Ecto neural progenitor cell (in vitro differentiated cells): ENCODE data around the gene TMEM86B.

Experiments used
- DNase-seq: peaks from one replicate; pipeline ENCODE4 v3.0.0-alpha.2; 2018; ENCODE audit warnings: low spot score

The TMEM86B gene

DNA sequence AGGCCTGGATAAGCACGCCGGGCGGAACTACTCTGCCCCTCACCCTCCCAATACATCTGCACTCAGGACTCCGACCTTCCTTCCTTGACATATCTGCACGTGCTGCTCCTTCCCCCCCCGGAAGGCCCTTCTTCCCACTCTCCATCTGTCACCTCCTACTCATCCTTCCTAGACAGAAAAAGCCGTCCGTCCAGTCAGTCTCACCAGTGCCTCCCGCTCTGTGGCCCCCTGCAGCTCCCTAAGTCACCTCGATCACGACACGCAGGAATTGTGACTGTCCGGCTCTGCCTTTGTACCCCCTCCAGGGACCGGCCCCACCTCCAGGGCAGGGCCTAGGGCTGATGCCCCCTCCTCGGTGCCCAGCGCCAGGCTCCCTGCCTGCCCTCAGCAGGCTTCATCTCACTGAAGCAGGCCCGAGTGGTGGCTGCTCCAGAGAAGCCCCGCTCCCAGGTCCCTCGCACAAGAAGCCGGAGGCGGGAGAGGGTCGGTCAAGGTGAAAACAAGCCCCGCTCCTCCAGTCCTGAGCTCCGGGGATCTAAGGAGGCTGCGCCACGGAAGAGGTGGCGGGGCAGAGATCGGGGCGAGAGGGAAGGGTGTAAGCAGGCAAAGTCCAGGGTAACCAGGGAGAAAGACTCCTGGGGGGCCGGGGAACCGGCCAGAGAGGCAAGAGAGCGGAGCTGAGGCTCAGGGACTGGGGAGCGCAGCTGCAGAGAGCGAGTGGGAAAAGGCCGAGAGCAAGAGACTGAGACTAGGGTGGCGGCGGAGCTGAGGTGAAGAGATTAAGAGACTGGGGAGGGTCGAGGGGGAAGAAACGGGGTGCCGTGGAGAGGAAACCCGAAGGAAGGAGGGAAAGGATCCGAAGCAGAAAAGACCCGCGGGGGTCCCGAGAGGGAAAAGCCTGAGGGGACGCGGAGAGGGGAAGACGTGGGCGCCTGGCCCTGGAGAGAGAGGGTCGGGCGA is 29.2 kb upstream of the TMEM86B start:
- peak; percentile 59 for DNase-seq

DNA sequence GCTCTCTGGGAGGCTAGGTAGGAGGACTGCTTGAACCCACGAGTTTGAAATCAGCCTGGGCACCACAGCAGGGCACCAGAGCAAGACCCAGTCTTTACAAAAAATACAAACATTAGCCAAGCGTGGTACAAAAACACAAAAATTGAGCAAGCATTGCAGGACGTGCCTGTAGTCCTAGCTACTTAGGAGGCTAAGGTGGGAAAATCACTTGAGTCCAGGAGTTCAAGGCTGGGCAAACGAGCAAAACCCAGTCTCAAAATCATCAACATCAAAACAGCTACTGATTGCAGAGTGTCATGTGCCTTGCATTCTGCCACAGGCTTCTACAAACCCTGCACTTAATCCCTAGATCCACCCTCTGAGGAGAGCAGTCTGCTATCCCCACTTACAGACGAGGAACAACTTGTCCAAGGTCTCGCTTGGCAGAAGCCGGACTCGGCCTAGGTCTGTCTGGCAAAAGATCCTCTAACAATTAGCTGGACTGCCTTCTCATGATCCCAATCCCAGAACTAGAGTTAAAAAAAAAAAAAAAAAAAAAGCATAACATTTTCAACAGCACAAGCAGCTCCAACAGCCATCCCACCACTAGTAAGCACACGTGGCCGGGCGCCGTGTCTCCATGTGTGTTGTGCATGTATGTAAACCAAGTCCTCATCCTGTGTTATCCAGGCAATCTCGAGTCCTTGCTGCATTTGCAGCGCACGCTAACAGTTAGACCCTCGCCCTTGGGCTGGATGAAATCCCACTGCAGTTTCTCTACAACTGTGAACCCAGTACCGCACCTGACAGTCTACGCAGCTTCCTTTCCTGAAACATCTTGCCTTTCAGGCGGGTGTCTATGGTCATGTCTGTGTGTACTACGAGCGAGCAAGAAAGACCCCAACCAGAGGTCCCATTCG is 28.2 kb upstream of the TMEM86B start:
- no peak for DNase-seq

DNA sequence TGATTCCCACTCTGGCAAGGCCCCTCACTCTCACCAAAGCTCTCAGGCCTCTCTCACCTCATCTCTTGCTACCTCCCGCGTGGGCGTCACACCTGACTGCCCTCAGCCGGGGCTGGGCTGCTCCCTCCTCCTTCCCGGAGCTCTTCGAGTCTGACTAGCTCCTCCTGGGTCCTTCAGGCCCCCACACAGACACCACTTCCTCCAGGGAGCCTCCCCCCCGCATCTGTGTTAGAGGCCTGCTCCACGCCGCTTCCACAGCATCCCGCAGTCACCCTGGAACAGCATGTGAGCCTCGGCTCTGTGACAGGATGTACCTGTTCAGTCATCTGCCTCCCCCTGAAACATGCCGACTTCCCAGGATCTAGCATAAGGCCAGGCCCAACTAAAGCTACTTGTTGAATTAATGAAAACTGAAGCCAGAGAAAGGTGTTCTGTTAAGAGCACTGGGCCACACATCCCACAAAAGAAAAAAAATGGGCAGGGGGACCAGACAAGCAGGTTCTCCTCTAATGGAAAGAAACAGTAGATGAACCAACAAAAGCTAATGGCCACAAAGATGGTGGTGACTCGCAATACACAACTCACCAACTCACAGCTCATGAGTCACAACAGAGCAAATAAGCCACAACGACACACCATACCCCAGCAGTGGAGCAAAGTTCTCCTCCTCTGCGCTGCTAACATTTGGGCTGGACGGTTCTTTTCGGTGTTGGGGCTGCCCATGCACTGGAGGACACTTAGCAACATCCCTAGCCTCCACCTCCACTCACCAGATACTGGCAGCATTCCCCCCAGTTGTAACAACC is 27.3 kb upstream of the TMEM86B start:
- no peak for DNase-seq

DNA sequence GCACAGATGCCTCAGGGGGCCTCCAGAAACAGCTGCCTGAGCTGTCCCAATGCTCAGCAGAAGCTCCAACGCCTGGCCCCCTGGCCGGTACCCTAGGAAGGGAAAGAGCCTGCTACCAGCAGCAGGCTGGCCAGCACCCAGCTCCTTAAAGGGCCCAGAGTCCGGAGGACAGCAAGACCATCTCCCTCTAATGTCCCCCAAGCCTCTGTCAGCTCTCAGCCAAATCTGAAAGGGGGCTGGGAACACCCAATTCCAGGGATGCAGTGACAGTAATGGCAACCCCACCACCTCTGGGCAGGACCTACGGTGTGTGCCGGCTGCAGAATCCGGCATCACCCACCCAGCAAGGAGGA is 26.0 kb upstream of the TMEM86B start:
- DNase-seq, result no peak

DNA sequence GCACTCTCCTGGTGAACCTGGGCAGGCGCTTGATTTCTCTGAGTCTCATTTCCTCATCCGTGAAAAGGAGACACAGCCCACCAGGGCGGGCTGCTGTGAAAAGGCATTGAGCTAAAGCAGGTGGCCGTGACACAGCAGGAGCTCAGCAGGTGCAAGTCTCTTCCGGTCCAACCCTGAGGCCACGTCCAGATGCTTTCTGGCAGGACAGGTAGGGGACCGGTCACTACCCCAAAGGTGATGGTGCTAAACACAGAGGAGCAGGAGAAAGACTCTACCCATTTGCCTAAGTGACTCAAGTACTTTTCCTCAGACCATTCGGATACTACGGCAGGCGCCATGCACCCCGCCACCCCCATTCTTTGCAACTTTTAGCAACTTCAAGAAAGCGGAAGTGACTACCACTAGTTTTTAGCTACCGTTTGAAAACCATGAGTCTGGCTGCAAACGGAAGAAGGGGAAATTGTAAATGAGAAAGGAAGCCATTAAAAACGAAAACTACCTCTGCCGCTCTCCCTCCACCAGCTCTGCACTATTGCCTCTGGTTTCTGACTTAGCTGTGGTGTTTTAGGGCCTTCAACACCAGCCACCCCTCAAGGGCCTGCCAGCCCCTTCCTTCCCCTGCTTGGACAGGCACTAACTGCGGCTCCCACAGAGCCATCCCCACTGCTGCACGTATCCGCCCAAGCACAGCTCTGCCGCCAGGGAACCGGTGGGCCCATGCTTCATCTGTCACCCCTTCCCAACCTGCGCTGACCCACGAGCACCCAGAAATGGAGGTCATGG is 25.5 kb upstream of the TMEM86B start:
- no peak for DNase-seq

DNA sequence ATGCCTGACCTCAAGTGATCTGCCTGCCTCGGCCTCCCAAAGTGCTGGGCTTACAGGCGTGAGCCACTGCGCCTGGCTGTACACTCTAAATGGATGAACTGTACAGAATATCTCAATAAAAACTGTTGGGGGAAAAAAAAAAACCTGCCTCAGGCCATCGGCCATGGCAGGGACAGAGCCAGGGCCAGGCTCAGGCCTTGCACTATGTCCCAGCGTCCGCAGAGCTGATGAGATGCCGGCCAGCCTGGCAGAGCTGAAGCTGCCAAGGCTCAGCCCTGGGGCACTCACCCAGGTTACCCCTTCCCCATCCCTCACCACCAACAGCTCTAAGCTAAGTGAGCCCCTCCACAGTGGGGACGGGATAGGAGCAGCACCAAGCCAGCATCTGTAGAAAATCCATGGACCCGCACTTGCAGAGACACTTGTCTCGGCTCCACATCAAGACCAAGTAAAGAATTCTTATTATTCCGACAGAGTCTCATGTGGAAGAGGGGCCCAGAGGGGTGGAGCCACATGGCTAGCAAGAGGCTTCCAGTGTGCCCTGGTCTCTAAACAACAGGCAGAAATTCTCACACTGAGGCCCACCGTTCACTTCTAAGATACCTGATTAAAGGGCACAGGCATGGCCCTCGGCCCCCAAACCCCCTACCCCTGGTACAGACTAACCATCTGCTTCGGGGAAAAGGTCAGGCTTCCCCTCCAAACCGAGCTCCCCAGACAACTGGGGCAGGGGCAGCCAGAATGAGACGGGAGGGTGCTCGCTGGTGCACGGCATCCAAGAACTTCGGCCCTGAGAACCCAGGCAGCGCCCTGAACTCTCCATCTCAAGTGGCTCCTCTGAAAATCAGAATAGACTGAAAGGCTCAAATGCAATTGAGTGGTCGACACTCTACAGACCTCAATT is 24.4 kb upstream of the TMEM86B start:
- DNase-seq, result no peak

DNA sequence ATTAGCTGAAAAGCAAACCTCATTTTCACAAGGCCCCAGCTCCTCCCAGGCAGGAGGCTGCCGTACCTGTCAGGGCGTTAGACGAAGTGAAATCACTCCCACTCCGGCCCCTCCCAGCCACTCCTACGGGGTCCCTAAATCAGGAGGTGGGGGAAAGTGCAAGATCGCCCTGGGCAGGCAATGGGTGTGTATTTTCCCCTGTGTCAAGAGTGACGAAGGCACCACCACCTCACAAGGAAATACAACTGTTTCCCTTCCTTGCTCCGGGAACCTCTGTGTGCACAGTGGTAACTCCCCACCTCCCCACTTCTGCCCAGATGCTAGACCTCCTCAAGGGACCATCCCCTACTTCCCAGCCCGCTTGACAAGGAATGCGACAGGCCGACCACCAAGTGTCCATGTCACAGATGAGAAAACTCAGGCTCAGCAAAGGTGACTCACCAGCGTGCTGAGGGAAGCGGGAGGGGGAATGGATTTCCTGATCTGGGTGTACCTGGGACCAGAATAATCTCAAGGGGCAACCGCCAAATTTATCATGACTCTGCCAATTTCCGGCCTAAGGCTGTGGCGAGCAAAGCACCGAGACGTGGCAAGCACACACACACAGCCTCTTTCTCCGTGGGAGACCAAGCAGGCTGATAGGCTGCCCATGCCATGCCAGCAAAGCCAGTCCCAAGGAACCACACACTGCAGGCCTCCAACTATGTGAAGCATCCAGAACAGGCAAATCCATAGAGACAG is 22.9 kb upstream of the TMEM86B start:
- no peak for DNase-seq

DNA sequence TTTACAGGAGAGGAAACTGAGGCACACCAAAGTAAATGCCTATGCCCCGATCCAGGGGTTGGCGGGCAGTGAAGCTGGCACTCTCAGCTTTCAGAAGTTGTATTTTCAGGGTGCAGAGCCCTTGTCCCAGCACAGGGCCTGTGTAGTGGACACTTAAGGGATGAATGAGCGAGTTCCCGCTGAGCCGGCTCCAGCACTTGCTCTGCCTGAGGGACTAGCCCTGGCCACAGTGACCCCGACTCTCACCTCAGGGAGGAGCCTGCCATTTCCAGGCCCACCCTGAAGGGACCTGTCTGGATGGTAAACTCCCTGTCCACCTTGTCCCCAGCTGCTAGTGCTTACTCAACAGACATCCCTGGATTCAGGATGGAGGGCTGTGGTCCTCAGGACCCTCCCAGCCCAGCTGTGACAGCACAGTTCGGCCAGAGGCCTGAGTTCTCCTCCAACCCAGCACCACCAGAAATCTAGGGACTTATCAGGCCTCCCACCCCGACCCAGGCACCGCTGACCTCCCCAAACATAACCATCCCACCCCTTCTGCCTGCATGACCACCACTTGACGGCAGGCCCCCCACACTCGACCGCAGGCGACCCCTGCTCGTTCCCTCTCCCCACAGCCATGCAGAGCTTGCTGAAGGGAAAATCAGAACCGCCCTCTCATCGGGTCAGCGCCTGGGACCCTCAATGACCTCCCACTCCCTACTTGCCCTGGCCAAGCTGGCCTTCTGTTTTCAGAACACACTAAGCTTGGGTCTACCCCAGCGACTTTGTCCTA is 21.9 kb upstream of the TMEM86B start:
- DNase-seq, result no peak

DNA sequence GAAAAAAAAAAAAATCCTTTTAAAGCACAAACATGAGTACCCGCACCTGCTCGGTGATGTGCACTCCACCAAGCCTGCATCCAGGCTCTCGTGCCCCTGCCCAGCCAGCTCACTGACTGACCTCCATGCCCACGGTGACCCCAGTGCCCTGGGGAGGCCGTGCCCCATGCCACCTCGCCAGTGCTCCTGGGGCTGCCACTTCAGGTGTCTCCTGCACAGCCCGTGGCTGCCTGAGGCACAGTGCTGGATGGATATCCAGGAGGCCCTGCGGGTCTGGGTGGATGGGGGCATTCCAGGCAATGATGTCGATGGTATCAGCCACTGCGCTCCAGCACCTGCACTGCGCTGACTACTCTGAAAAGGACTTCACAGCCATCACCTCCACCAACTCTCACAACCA is 21.3 kb upstream of the TMEM86B start:
- no peak for DNase-seq

DNA sequence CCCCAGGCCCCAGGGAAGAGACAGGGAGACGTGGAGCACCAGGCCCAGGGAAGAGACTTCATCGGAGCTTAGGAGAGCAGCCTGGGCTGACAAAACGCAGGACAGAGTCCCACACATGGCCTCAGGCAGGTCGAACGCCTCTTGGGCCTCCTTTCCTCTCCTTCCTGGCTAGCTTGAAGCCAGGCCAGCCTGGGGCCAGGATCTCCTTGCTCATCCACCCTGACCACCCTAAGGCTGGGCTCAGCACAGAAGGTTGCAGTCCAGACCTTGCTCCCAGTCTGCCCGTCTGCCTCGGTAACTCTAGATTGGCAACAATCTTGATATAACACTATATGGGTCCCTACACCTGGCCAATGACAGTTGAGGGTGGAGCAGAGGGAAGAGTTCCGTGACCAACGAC is 20.1 kb upstream of the TMEM86B start:
- DNase-seq, result no peak

DNA sequence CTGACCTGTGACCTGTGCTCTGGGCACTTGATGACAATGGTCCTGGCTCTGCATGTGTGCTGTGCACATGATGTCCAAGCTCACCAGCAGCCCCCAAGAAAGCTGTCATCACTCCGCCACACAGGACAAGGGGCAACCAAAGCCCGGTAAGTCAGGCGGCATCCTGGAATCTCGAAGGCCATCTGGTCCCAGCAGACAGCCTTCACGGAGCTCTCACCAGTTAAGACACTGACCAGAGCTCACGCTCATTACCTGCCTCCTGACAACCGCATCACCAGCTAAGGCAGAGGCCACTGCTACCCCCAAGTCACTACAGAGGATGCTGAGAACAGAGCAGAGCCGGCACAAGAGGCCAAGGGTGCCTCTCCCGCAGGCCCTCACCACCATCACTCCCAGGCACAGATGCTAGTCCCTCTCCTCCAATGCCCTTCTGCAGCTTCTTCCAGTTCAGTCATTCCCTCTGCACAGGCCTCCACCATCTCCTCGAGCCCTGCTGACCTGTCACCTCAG is 19.7 kb upstream of the TMEM86B start:
- DNase-seq, result no peak

DNA sequence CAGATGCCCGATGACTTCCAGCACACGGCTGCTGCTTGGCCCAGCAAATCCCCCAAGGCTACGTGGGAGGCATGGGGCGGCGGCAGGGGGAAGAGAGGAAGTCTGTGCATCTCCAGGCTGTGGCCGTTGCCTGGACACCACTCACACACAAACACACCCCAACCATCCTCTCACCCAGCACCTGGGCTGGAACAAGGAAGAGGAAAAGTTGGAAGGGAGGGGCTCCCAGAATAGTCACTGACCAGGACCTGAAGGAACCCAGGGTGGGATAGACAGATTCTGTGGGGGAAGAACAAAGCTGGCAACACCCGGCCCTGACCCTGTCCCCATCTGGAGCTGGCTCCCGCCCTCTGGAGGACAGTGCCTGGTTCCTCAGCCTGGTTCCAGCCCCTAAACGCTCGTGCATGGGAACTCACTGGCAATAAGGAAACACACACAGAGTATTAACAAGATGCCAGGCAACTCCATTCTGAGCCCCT is 19.1 kb upstream of the TMEM86B start:
- DNase-seq, result no peak

DNA sequence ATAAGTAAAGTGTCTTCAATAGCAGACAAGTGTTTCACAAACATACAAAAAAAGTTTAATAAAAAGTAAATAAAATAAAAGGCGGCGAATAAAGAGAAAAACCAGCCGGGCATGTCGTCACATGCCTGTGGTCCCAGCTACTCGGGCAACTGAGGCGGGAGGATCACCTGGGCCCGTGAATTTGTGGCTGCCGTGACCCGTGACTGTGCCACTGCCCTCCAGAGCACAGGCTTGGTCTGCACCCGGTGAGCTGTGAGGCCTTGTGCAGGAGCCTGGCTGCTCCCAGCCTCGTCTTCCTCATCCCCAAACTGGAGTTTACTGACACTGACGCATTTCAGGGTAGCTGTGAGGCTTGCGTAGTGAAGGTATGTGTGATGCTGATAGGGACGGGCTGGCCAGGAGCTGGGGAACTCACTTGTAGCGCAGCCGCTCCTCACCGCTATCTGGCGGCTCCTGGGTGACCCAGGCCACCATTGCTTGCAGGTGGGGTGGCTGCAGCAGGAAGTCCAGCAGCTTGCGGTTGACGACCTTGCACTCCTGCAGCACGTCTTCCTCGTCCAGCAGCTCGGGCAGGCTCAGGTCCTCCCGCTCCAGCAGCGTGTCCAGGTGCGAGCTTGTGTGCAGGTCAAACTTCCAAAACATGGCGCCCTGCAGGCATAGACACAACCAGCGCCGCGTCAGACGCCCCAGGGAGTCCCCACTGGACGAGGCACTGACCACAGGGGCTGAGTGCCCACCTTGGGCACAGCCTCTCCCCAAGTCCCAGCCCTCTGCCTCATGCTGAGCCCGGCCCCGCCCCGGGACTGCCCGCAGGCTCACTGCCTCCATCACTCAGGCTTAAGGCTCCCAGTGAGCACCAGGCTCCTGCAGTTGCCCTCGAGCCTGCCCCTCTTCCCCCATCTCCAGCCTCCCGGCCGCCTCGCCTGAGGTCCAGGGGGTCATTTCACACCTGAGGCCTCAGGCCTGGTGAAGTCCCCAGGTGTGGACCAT is 18.2 kb upstream of the TMEM86B start:
- no peak for DNase-seq

DNA sequence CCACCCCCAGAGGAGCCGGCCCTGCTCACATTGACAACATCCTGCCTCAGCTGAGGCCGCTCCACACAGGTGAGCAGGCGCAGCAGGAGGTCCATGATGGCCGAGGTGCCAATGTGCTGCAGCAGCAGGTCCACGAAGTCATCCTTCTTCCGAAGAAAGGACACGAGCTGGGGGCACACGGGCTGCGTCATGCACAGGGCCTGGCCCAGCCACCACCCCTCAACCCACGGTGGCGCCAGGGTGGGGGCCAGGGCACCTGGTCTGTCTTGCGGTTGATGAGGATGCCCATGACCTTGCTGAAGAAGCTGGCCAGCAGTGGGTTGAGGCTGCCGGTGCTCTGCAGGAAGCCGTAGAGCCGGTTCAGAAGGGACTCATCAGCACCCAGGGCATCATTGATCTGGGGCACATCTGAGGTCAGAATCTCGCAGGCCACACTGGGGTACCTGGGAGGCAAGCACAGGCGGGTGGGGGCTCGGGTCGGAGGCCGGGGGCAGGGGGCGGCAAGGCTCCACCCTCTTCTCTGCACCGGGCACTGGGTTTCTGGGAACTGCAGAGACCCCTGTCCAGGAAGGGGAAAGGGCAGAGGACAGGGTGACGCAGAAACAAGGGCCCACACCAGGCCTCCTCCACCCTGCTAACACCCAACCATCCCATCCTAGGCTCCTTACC is 16.8 kb upstream of the TMEM86B start:
- DNase-seq, result no peak

DNA sequence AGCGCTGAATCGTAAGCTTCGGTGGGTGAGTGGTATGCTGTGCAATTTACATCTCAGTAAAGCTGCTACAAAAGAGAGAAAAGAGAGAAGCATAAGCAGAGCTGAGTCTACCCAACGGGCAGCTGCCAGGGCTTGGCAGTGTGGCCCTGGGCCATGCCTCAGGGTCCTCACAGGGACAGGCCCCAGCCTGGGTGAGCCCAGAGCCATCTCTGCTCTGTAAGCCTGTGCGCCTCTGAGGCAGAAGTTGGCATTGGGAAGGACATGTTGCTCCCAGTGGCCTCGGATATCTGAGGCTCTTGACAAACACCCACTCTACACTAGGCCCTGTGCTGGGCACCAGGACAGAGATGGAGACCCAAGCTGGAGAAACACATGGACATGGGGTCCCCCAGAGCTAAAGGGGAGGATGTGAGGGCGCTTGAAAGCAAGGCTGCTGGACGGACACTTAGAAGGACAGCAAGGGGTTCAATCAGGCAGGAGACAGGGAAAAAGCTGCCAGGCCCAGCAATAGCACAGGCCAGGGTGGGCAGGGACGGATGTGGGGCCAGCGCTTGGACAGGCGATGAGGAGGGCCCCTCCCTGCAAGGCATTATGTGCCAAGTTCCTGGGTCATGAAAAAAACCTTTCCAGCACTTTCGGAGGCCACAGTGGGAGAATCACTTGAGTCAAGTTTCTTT is 15.6 kb upstream of the TMEM86B start:
- no peak for DNase-seq

DNA sequence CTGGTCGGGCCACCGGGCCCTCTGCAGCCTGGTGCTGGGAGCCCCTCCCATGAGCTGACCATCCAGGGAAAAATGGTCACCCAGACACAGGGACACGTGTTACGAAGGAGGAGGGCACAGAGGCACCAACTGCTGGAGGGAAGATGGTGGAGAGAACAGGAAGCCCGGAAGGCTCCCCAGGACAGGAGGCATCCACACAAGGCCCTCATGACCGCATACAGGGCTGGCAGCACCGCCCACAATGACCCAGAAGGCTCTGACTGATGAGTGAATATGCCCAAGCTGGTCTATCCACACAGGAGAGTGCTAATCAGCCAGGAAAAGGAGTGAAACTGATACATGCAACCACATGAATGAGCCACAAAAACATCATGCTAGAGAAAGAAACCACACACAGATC is 14.0 kb upstream of the TMEM86B start:
- DNase-seq, result no peak
